ENCODE data around the gene IZUMO2.
"Not testable (repeated sequence)": the region's sequence is repeated elsewhere in the genome, so short reads cannot be mapped to it uniquely, and the experiment has no call there.

IZUMO2 gene

DNA sequence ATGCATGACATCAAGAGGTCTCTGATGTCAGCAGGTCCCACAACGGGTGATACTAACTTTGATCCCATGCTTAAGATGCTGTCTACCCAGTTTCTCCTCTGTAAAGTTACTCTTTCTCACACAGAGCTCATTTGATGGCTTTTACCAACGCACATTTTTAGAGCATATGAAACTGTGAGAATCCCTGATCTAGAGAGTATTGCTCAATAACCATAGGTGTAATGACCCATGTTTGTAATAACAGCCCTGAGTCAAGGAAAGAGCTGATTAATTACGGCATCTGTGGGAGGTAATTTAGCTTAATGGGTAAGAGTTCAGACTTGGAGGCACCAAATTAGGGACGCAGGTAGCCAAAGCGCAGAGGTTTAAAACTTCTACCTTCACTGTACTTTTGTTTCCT is 18.0 kb upstream of the IZUMO2 start:
- no peak for DNase-seq

DNA sequence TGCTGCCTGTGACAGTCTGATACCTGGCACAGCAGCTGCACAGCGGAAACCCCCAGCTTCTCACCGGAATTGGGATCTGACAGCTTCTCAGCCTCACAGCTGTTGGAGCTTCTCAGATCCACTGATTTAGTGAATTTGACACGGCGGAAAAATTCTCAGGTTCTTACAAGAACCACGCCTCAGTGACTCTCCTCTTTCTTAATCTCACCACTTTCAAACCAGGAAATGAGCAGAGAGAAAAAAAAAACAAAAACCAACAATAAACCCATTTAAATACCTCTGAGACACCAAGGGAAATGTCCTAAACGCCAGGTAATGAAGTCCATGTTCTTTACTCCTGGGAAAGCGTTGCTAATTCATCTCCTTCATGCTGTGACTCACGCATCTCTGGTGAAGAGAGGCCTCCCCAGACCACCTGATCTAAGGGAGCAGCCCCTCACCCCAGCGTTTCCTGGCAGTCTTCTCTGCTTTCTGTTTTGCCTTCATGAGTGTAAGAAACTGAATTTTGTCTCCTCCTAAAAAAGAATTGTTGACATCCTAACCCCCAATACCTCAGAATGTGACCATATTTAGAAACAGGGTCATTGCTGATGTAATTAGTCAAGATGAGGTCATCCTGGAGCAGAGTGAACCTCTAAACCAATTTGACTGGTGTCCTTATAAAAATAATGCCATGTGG is 15.9 kb upstream of the IZUMO2 start:
- DNase-seq, result no peak

DNA sequence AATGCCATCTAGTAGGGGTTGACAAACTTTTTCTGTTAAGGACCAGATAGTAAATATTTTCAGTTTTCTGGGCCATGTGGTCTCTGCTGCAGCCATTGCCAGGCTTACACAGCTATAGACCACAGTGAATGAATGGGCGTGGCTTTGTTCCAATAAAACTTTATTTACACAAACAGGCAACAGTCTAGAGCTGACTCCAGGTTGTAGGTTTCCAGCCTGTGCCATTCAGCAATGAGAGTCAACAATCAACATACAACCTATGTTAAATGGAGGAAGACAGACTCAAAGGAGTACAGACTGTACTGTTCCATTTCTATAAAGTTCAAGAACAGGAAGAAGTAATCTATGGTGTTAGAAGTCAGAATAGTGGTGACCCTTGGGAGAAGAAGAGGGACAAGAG is 15.2 kb upstream of the IZUMO2 start:
- no peak for DNase-seq

DNA sequence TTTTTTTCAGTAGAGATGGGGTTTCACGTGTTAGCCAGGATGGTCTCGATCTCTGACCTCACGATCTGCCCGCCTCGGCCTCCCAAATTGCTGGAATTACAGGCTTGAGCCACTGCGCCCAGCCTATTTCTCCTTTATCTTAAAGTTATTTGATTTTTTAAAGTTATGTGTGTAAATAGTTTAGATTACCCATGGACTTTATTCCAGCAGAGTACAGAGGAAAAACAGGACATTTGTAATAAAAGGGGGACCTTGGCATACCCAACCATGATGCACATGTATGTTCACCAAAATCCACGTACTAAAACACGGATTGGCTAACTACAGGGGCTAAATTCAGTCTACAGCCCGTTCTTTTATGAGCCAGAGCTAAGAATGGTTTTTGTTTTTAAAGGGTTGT is 13.7 kb upstream of the IZUMO2 start:
- no peak for DNase-seq

DNA sequence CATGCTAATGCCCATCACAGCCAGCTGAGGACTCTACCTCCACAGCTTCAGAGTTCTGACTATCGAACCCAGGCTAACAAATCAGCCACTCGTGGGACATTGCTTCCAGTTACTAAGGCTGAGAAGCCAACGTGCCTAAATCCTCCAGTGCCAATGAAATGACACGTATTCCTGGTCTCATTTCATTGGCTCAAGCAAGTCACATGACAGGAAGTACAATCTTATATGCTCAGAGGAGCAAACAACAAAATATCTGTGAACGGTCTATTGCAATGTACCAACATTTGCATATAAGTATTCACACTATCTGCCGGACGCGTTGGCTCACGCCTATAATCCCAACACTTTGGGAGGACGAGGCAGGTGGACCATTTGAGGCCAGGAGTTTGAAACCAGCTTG is 12.8 kb upstream of the IZUMO2 start:
- DNase-seq, result no peak

DNA sequence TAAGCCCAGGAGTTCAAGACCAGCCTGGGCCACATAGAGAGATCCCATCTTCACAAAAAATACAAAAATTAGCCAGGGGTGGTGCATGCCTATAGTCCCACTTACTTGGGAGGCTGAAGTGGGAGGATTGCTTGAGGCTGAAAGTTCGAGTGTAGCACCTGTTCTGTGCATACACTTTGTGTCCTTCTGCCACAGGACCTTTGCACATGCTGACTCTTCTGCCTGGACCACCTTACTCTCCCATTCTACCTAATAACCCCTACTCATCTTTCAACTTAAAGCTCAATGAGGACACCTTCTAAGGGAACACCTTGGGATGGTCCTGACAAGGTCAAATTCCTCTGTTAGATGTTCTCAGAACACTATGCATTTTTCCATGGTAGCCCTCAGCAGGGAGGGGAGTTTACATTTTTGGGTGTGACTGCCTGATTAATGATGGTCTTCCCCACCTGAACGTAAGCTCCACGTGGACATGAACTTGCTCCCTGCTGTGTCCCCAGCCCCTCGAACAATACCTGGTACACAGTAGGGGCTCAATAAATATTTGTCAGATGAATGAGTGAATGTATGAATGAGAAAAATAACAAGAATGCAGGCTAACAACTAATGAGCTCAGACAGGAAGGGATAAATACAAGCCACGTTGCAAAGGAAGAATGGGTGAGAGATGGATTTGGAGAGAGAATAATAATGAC is 11.2 kb upstream of the IZUMO2 start:
- no peak for DNase-seq

DNA sequence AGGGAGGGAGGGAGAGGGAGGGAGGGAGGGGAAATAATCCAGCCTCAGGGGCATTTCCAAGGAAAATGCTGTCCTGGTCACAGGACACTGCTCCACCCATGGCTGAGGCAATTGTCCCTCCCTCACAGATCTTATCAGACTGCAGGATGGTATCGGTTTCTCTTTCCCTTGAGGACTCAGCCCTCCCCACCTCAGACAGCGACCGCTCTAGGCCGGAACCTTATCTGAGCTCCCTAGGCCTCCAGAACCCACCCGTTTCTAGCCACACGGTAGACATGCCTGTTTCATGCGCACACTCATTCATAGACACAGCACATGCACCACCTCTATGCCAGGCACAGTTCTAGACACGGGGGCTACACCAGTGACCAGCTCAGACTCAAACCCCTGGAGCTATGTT is 10.0 kb upstream of the IZUMO2 start:
- no peak for DNase-seq

DNA sequence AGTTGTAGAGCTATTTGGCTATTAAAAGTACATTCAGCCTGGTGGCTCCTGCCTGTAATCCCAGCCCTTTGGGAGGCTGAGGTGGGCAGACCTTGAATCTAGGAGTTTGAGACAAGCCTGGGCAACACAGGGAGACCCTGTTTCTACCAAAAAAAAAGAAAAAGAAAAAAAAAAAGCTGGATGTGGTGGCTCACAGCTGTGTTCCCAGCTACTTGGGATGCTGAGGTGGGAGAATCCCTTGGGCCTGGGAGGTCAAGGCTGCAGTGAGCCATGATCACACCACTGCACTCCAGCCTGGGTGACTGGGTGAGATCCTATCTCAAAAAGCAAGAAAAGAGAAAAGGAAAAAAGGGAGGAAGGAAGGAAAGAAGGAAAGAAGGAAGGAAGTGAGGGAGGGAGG is 9.6 kb upstream of the IZUMO2 start:
- no peak for DNase-seq

DNA sequence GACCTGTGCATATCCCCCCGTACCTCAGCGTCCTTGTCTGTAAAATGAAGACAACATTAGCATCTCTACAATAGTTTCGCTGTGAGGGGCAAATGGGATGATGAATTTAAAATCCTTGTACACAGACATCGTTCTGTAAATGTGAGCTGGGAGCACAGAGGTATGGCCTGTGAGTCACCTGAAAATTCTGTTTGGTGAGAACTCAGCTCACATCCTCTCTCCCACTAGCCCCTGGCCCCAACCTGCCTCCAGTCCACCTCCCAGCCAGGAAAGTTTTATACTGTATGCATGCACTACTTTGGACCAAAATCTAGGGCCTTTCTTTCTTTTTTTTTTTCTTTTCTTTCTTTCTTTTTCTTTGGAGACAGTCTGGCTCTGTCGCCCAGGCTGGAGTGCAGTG is 8.7 kb upstream of the IZUMO2 start:
- no peak for DNase-seq

DNA sequence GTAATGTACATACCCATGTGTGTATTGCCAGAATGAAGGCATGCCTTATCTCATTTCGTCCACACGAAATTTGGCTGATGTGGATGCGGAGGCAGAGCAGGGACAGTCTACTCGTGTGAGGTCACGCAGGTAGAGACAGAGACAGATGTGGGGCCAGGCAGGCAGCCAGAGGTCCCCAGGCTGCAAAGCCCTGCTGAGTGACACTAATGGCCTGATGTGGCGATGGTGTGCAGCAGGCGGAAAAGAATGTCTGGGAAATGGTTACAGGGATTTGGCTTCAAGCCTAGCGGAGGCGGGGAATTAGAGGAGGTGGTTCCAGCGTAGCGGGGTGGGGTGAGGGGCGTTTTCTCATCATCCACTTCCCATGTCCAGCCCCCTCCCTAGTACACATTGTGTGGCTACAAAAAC is 4.2 kb upstream of the IZUMO2 start:
- DNase-seq, result no peak

DNA sequence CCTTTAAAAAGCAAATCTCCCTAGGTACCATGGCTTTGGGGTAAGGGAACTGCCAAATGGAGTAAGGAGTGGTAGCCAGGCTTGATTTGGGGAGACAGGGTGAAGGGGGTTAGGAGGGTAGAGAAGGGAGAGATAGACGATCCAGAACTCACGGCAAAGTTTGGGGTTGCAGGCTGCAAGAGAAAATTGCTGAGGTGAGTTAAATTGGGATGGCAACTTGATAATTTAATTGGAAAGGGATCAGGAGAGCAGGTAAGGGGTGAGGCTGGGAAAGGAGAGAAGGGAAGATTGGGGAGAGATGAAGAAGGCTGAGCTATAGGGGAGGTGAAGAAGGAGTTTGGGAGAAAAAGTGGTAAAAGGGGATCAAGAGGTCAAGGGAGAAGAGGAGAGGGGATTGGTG is 4.0 kb downstream of the IZUMO2 start:
- DNase-seq, result no peak

DNA sequence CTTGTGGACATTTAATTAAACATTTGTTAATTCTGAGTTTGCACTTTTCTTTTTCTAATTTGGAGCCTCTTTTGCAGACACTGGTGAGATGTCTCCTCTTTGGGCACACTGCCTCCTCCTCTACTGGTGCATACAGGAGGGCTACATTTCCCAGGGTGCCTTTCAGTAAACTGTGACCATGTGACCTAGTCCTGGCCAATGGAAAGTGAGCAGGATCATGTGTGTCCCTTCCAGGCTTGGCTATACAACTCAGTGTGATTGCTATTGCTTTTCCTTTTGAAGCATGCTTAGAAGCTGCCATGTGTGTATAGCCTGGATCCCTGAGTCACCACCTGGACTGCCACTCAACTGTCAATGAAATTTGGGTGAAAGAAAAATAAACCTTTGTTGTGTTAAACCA is 4.5 kb downstream of the IZUMO2 start:
- DNase-seq, result no peak

DNA sequence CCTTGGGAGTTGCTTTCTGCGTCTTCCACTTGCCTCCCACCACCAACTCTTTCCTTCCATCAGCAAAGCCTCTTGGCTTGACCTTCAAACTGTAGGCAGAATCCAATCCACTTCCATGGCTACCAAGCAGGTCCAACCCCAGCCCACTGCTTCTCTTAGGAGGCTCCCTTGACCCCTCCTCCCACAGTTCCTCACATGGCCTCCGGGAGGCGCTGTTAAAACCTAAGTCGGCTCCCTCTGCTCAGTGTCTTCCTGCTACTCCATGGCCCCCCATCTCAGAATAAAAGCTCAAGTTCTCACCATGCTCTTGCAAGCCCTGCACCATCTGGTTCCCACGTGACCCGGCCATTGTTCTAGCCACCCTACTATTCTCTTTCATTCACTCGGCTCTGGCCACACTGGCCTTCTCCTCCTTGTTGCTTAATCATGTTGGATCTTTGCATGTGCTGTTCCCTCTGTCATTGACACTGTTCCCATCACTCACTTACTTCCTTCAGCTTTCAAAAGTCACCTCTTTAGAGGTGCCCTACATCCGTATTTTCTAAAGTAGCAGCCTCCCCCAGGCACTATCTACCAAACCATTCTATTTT is 7.5 kb downstream of the IZUMO2 start:
- DNase-seq, result peak in 1 of 2 experiments; percentile 53

DNA sequence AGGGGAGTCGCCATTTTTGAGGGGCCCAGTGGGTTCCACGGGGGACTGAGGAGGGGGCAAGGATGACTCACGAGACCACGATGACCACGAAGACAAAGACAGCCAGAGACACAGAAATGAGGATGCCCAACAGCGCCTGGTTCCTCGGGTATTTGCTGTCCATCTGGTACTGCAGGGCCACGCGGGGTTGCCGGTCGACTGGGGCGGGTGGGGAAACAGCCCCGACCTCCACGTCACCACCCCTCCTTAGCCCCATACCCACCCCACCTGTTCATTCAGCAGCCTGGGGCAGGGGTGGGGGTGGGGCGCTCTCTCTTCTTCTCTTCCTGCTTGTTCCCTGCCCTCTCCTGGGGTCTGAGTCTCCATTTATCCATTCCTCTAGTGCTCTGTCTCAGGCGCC is 8.6 kb downstream of the IZUMO2 start:
- no peak for DNase-seq

DNA sequence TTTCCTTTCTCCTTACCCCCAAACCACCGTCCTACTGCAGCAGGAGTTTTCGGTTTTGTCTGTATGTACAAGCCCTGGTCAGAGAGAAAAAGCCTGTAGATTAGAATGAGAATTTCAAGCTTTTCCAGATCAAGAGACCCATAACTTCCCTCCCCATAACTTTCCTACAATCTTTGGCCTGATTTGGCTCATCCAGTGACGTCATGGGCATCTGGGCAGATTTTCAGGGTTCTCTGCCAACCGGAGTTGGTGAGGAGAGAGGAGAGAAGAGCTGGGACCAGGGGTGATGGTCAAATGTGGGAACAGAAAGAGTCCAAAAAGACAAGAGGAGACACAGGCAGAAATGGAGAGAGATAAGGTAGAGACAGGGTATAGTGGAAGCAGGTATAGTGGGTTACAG is 10.5 kb downstream of the IZUMO2 start:
- no peak for DNase-seq

DNA sequence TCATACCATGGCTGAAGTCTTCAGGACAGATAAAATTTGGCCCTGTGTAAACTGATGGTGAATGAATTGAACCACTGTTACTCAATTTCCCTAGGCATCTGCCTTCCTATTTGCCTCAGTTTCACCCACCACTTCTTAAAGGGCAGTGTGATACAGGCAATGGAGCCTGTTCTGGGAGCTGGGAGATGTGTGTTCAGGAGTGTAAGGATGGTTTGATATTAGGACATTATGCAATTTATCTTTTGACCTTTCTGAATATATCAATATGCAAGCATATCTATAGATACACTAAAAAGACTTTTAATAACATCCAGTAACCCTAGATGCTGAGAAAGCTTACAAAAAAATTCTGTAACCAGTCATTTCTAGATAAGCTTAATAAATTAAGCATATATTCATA is 14.6 kb downstream of the IZUMO2 start:
- no peak for DNase-seq

DNA sequence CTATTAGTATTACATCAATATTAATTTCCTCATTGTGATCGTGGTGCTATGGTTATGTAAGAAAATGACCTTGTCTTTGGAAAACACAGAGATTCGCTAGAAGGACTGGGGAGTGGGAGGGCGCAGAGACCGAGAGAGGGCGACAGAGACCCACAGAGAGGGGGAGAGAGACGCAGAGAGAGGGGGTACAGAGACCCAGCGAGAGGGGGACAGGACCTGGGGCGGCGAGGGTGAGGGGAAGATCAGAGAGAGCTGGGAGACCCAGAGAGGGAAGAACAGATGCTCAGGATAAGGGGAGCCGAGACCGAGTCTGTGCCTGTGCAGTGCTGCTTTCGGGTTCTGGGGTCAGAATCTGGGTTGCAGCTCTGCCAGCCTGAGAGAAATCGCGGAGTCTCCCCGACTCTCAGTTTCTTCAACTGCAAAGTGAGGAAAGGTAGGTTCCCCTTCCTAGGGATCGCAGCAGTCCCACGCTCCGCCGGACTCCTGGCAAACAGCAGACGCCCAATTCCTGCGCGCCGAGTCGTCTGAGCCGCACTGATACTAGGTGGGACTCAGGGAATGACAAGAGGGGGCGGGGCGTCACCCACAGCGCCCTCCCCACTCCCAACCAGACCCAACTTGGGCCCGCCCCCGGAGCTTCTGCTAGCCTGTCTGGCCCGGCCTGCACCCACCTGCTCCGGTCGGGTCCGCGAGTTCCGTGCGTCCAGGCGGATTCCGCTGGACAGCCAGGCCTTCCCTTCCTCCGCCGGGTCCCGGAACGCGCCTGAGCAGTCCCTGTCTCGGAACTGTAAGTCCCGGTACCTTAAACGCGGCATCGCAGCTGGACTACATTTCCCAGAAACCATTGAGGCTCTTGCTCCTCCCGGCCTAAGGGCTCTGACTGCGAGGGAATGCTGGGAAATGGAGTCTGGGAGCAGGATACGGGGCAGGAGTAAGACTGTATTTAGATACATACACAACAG is 15.3 kb downstream of the IZUMO2 start:
- DNase-seq, result peak; percentile 87 to 93

DNA sequence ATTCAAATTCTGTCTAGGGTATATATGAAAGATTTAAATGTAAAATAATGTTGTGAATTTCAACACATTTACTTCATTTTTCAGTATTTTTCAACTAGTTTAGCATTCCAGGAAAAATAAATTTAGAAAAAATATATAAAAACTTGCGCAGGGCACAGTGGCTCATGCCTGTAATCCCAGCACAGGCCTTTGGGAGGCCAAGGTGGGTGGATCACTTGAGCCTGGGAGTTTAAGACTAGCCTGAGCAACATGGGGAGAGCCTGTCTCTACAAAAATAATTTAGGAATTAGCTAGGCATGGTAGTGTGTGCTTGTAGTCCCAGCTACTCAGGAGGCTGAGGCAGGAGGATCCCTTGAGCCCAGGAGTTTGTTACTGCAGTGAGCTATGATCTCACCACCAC is 21.2 kb downstream of the IZUMO2 start:
- not testable (repeated sequence) for DNase-seq

DNA sequence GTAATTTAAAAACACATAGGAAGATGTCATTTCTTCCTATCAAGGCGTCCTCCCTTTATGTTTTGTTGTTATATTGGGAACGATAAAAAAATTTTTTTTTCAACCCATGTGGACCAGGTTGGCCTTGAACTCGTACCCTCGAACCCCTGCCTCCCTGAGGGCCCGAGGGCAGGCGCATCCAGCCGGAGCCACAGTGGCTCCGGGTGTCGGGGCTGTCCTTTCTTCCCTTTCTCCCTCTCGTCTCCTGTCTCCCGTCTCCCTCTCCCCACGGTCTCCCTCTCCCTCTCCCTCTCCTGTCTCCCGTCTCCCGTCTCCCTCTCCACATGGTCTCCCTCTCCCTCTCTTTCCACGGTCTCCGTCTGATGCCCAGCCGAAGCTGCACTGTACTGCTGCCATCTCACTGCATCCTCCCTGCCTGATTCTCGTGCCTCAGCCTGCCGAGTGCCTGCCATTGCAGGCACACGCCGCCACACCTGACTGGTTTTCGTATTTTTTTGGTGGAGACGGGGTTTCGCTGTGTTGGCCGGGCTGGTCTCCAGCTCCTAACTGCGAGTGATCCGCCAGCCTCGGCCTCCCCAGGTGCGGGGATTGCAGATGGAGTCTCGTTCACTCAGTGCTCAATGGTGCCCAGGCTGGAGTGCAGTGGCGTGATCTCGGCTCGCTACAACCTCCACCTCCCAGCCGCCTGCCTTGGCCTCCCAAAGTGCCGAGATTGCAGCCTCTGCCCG is 22.8 kb downstream of the IZUMO2 start:
- not testable (repeated sequence) for DNase-seq

DNA sequence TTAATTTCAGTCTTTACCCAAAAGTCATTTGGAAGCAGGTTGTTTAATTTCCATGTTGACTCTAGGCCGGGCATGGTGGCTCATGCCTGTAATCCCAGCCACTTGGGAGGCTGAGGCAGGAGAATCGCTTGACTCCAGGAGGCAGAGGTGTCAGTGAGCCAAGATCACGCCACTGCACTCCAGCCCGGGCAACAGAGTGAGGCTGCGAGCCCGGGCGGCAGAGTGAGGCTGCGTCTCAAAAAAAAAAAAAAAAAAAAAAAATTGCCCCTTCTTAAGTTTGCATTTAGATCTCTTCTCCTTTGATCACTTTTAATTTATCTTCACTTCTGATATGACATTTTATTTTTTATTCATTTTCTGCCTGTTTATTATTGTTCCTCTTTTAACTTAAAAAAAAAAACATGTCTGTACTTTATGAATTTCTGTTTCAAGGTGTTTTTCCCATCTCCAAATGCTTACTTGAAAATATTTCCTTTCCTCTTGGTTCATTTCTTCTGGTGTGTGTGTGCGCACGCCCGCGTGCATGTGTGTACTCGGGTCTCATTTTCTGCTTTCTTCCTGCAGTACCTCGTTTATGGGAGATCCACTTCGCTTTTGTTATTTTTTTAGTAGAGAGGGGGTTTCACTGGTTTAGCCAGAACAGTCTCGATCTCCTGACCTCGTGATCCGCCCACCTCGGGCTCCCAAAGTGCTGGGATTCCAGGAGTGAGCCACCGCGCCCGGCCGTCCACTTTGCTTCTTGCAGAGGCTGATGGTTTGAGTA is 26.3 kb downstream of the IZUMO2 start:
- not testable (repeated sequence) for DNase-seq

DNA sequence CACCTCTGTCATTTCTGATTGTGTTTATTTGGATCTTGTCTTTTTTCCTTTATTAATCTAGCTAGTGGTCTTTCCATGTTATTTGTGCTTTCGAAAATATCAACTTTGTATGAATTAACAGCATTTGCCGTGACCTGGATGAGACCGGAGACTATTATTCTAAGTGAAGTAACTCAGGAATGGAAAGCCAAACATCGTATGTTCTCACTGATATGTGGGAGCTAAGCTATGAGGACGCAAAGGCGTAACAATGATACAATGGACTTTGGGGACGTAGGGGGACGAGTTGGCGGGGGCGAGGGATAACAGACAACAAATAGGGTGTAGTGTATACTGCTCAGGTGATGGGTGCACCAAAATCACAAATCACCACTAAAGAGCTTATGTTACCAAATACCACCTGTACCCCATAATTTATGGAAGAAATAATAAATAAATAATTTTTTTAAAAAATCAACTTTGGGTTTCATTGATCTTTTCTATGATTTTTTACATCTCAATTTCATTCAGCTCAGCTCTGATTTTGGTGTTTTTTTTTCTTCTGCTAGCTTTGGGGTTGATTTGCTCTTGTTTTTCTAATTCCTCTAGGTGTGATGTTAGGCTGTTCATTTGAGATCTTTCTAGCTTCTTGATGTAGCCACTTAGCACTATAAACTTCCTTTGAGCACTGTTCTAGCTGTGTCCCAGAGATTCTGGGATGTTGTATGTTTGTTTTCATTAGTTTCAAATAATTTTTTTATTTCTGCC is 27.1 kb downstream of the IZUMO2 start:
- DNase-seq, result not testable (repeated sequence)
